HepG2 (cell line): Measurements from ENCODE around the gene TSHZ2. TPM values are rescaled to one million over a fixed set of nuclear protein-coding genes. Genes with fewer than 3 reads are reported as not detected.

Experiments used
- ATF1 ChIP-seq: IDR thresholded peaks from 2 replicates; pipeline ENCODE4 v1.6.1; 2016; ENCODE audit warnings: mild to moderate bottlenecking, control low read depth
- ATF2 ChIP-seq: sonication (generic); formaldehyde crosslinking; IDR thresholded peaks from 2 replicates; pipeline ENCODE4 v1.4.0; 2020; ENCODE audit warnings: missing genetic modification reagents
- ATF5 ChIP-seq: sonication (generic); formaldehyde crosslinking; IDR thresholded peaks from 2 replicates; pipeline ENCODE4 v1.4.0; 2020; ENCODE audit warnings: mild to moderate bottlenecking, low read depth, missing genetic modification reagents
- CBFB ChIP-seq: sonication (generic); formaldehyde crosslinking; IDR thresholded peaks from 2 replicates; pipeline ENCODE4 v1.4.0; 2020; ENCODE audit warnings: missing genetic modification reagents
- DPF2 ChIP-seq: sonication (generic); formaldehyde crosslinking; IDR thresholded peaks from 2 replicates; pipeline ENCODE4 v1.4.0; 2020; ENCODE audit warnings: mild to moderate bottlenecking, low read depth, missing genetic modification reagents, borderline replicate concordance
- GABPA ChIP-seq, 2 experiments: IDR thresholded peaks; 2 replicates each; pipeline ENCODE4 v1.6.1; 2011 to 2016; ENCODE audit warnings: low read depth in 2 of 2, low read length in 1 of 2, missing biosample characterization in 1 of 2, missing genetic modification characterization in 1 of 2
- GZF1 ChIP-seq: sonication (generic); formaldehyde crosslinking; IDR thresholded peaks from 2 replicates; pipeline ENCODE4 v1.5.1; 2020; ENCODE audit warnings: mild to moderate bottlenecking, missing genetic modification reagents
- TEAD2 ChIP-seq: sonication (generic); formaldehyde crosslinking; IDR thresholded peaks from 2 replicates; pipeline ENCODE4 v1.9.0; 2021; ENCODE audit warnings: missing genetic modification reagents
- TOE1 ChIP-seq: sonication (generic); formaldehyde crosslinking; IDR thresholded peaks from 2 replicates; pipeline ENCODE4 v1.4.0; 2020; ENCODE audit warnings: mild to moderate bottlenecking, missing genetic modification reagents
- UBTF ChIP-seq: sonication (generic); formaldehyde crosslinking; IDR thresholded peaks from 2 replicates; pipeline ENCODE4 v1.4.0; 2020; ENCODE audit warnings: mild to moderate bottlenecking, missing genetic modification reagents
- ZBTB46 ChIP-seq: sonication (generic); formaldehyde crosslinking; IDR thresholded peaks from 2 replicates; pipeline ENCODE4 v1.4.0; 2020; ENCODE audit warnings: mild to moderate bottlenecking, missing genetic modification reagents, borderline replicate concordance
- ZFP1 ChIP-seq: IDR thresholded peaks from 2 replicates; pipeline ENCODE4 v1.6.1; 2016
- ZFP37 ChIP-seq: sonication (generic); formaldehyde crosslinking; IDR thresholded peaks from 2 replicates; pipeline ENCODE4 v1.4.0; 2020; ENCODE audit warnings: missing genetic modification reagents, borderline replicate concordance
- ZIK1 ChIP-seq: sonication (generic); formaldehyde crosslinking; IDR thresholded peaks from 2 replicates; pipeline ENCODE4 v1.5.0; 2020; ENCODE audit warnings: mild to moderate bottlenecking, low read depth, missing genetic modification reagents, borderline replicate concordance
- ZNF20 ChIP-seq: sonication (generic); formaldehyde crosslinking; IDR thresholded peaks from 2 replicates; pipeline ENCODE4 v1.4.0; 2020; ENCODE audit warnings: mild to moderate bottlenecking, moderate library complexity, missing genetic modification reagents
- ZNF326 ChIP-seq: sonication (generic); formaldehyde crosslinking; IDR thresholded peaks from 2 replicates; pipeline ENCODE4 v1.4.0; 2020; ENCODE audit warnings: missing genetic modification reagents, borderline replicate concordance
- ZNF367 ChIP-seq: sonication (generic); formaldehyde crosslinking; IDR thresholded peaks from 2 replicates; pipeline ENCODE4 v1.4.0; 2020; ENCODE audit warnings: missing genetic modification reagents, borderline replicate concordance
- ZNF430 ChIP-seq: sonication (generic); formaldehyde crosslinking; IDR thresholded peaks from 2 replicates; pipeline ENCODE4 v1.9.0; 2021; ENCODE audit warnings: mild to moderate bottlenecking, missing genetic modification reagents
- ZNF468 ChIP-seq: sonication (generic); formaldehyde crosslinking; IDR thresholded peaks from 2 replicates; pipeline ENCODE4 v1.8.0; 2022; ENCODE audit warnings: mild to moderate bottlenecking, moderate library complexity, missing genetic modification reagents
- ZNF510 ChIP-seq: sonication (generic); formaldehyde crosslinking; IDR thresholded peaks from 2 replicates; pipeline ENCODE4 v1.4.0; 2020; ENCODE audit warnings: low read depth, mild to moderate bottlenecking, missing genetic modification reagents
- ZNF777 ChIP-seq: sonication (generic); formaldehyde crosslinking; IDR thresholded peaks from 2 replicates; pipeline ENCODE4 v1.4.0; 2020; ENCODE audit warnings: missing genetic modification reagents
- ZSCAN5A ChIP-seq: sonication (generic); formaldehyde crosslinking; IDR thresholded peaks from 2 replicates; pipeline ENCODE4 v1.8.0; 2022; ENCODE audit warnings: mild to moderate bottlenecking, missing genetic modification reagents, borderline replicate concordance
- polyA plus RNA-seq, 8 experiments: library from polyadenylated mRNA; depleted of rRNA in 3 of 8; stranded (reverse) in 7 of 8; unstranded in 1 of 8; fragments of >200 nt; fragmentation: Illumina TruSeq in 4 of 8; extraction: Trizol in 4 of 8; gene quantifications; 2 replicates each; pipeline versions ENCODE4 v1.2.1 to v1.2.3, GENCODE V29; 2011 to 2016; ENCODE audit warnings: low read depth in 4 of 8, missing spikeins in 1 of 8, mixed read lengths in 1 of 8; ENCODE audit not compliant: insufficient read depth in 1 of 8
- total RNA-seq, 5 experiments: library from RNA; depleted of rRNA; stranded (reverse); fragments of >200 nt; fragmentation: Illumina TruSeq; extraction: Trizol; gene quantifications; 2 replicates each; pipeline ENCODE4 v1.2.3, GENCODE V29; 2016; ENCODE audit warnings: low read depth in 1 of 5

The TSHZ2 gene
- total and polyA plus RNA-seq, 2 of the 13 experiments (the other 11 are each of a cell fraction or from before 2014, with no cell fraction given) = 0.01 TPM; not detected in 1

GRCh38 chr20:53216856-53217576 is 244.9 kb downstream of the TSHZ2 start (continued):
- TF ChIP-seq UBTF (CRISPR knock-in tag) (no peak), ZBTB46 (CRISPR knock-in tag) (no peak), ATF2 (CRISPR knock-in tag) (no peak), GABPA (IDR thresholded peaks at IDR 0.05; ENCODE audit: low read depth, low read length) (no peak), GABPA (CRISPR knock-in tag; IDR thresholded peaks at IDR 0.05; ENCODE audit: low read depth) (no peak), ZNF510 (CRISPR knock-in tag) (no peak), ZNF430 (CRISPR knock-in tag) (no peak), TEAD2 (CRISPR knock-in tag) (no peak), ZFP1 (no peak), ATF1 (CRISPR knock-in tag) (no peak), ZNF777 (CRISPR knock-in tag) (no peak), TOE1 (CRISPR knock-in tag) (no peak), ZIK1 (CRISPR knock-in tag) (no peak), ZFP37 (CRISPR knock-in tag) (no peak), DPF2 (CRISPR knock-in tag) (no peak), ZNF326 (CRISPR knock-in tag) (no peak), ATF5 (CRISPR knock-in tag) (no peak), ZNF367 (CRISPR knock-in tag) (no peak), ZNF468 (CRISPR knock-in tag) (no peak), ZSCAN5A (CRISPR knock-in tag) (no peak), CBFB (CRISPR knock-in tag) (0 out of 2 replicates have a peak, but pooled peaks have one; percentile 39), GZF1 (CRISPR knock-in tag) (no peak), ZNF20 (CRISPR knock-in tag) (no peak)
